ENCODE measurements around the gene LEPROT. TPM values are rescaled to one million over a fixed set of nuclear protein-coding genes. Genes with fewer than 3 reads are reported as not detected.
"Not testable (repeated sequence)": the region's sequence is repeated elsewhere in the genome, so short reads cannot be mapped to it uniquely, and the experiment has no call there.

The LEPROT gene
- total and polyA plus RNA-seq, 4 donors, result 23.6 to 43.4 (median 36.3) TPM

- Histone ChIP-seq H3K9me3 (ENCODE audit: control insufficient read depth in 4 of 4, low read length in 3 of 4) (no peaks in the 10 kb centered on the region), H3K4me3 (ENCODE audit: low read depth in 1 of 3, low read length in 3 of 3) (no peak overlapping the region), H3K4me1 (ENCODE audit: control insufficient read depth in 4 of 4, insufficient read depth in 4 of 4, low read length in 3 of 4) (peaks cover 0 to 3% (median 0%) of the 10 kb centered on the region in 4 donors), H3K27ac (ENCODE audit: low read depth in 1 of 2, low read length in 2 of 2) (no peak overlapping the region), H3K27me3 (ENCODE audit: control insufficient read depth in 4 of 4, insufficient read depth in 4 of 4, low read length in 3 of 4) (no peaks in the 10 kb centered on the region), H3K36me3 (ENCODE audit: control insufficient read depth in 4 of 4, insufficient read depth in 3 of 4, low read depth in 1 of 4, low read length in 3 of 4) (no peaks in the 10 kb centered on the region), H3K9ac (ENCODE audit: low read depth in 1 of 2, low read length in 2 of 2) (no peak overlapping the region)
- 66% methylated on average over 2 of the region's 2 CpGs for WGBS
- no peak for TF ChIP-seq NR2F2 (IDR thresholded peaks at IDR 0.05)
- DNase-seq (ENCODE audit: low spot score), result no peak
Observed at GRCh38 chr1:65458730-65459396, 38.4 kb downstream of the LEPROT start.

- no peak overlapping the region for H3K4me3 ChIP-seq (ENCODE audit: low read depth in 1 of 3, low read length in 3 of 3)
- TF ChIP-seq TAF1 (conservative IDR thresholded peaks at IDR 0.05), result no peak
- TF ChIP-seq FOXA2 (IDR thresholded peaks at IDR 0.05), result no peak
- no peak for TF ChIP-seq MAX (IDR thresholded peaks at IDR 0.05)
- no peak for TF ChIP-seq SP1 (IDR thresholded peaks at IDR 0.05)
- TF ChIP-seq YY1 (IDR thresholded peaks at IDR 0.05), result no peak
- no peak for TF ChIP-seq JUND (IDR thresholded peaks at IDR 0.05)
- no peak for TF ChIP-seq FOXA1 (IDR thresholded peaks at IDR 0.05)
- no peak for TF ChIP-seq HNF4G (IDR thresholded peaks at IDR 0.05)
- peak; percentile 63 to 83 for TF ChIP-seq RAD21 (IDR thresholded peaks at IDR 0.05)
- TF ChIP-seq ATF3 (IDR thresholded peaks at IDR 0.05), result no peak
- TF ChIP-seq HNF4A (conservative IDR thresholded peaks at IDR 0.05), result no peak
- TF ChIP-seq CTCF (IDR thresholded peaks at IDR 0.05; ENCODE audit: low read depth, low read length, missing input control), result peak; percentile 40
- no peak for TF ChIP-seq ZBTB33 (IDR thresholded peaks at IDR 0.05)
- no peak for TF ChIP-seq GABPA (IDR thresholded peaks at IDR 0.05 in 1 of 2, conservative IDR thresholded peaks at IDR 0.05 in 1 of 2)
- no peak for TF ChIP-seq REST (IDR thresholded peaks at IDR 0.05)
- H3K9me3 ChIP-seq (ENCODE audit: control insufficient read depth in 4 of 4, low read length in 3 of 4), result no peaks in the 10 kb centered on the region
- no peak overlapping the region for H3K9ac ChIP-seq (ENCODE audit: low read depth in 1 of 2, low read length in 2 of 2)
- no peak overlapping the region for H3K27ac ChIP-seq (ENCODE audit: low read depth in 1 of 2, low read length in 2 of 2)
- WGBS, result 88% methylated on average over 1 of the region's 1 CpG
- H3K27me3 ChIP-seq (ENCODE audit: control insufficient read depth in 4 of 4, insufficient read depth in 4 of 4, low read length in 3 of 4), result no peaks in the 10 kb centered on the region
- H3K36me3 ChIP-seq (ENCODE audit: control insufficient read depth in 4 of 4, insufficient read depth in 3 of 4, low read depth in 1 of 4, low read length in 3 of 4), result no peaks in the 10 kb centered on the region
- no peak for DNase-seq (ENCODE audit: low spot score)
- peaks cover 0 to 3% (median 0%) of the 10 kb centered on the region in 4 donors for H3K4me1 ChIP-seq (ENCODE audit: control insufficient read depth in 4 of 4, insufficient read depth in 4 of 4, low read length in 3 of 4)
Observed at GRCh38 chr1:65459397-65459768, 38.9 kb downstream of the LEPROT start.

- 94% methylated on average over 1 of the region's 1 CpG for WGBS
- H3K27ac ChIP-seq (ENCODE audit: low read depth in 1 of 2, low read length in 2 of 2); DNase-seq (ENCODE audit: low spot score); H3K9me3 ChIP-seq (ENCODE audit: control insufficient read depth in 4 of 4, low read length in 3 of 4); H3K36me3 ChIP-seq (ENCODE audit: control insufficient read depth in 4 of 4, insufficient read depth in 3 of 4, low read depth in 1 of 4, low read length in 3 of 4); H3K4me3 ChIP-seq (ENCODE audit: low read depth in 1 of 3, low read length in 3 of 3); H3K9ac ChIP-seq (ENCODE audit: low read depth in 1 of 2, low read length in 2 of 2); H3K27me3 ChIP-seq (ENCODE audit: control insufficient read depth in 4 of 4, insufficient read depth in 4 of 4, low read length in 3 of 4): not testable (repeated sequence)
- peaks cover 5 to 19% (median 14%) of the 10 kb centered on the region in 4 donors for H3K4me1 ChIP-seq (ENCODE audit: control insufficient read depth in 4 of 4, insufficient read depth in 4 of 4, low read length in 3 of 4)
Observed at GRCh38 chr1:65465837-65466236, 45.4 kb downstream of the LEPROT start.

Data from liver (tissue), 9 donors.